Measurements from ENCODE around the gene CD69. TPM values are rescaled to one million over a fixed set of nuclear protein-coding genes. Genes with fewer than 3 reads are reported as not detected.

Gene CD69
- 11.4 TPM for total RNA-seq
- long read RNA-seq, transcript CD69-201 (5 exons, 1,676 nt): major isoform, 8 of 8 reads
- long read RNA-seq, partial matches to known transcripts: 0 of 8 reads
- long read RNA-seq, other reads (novel, unspliced or antisense): 0 of 8 reads

GRCh38 chr12:9760699-9761418, at the start of gene CD69:
Gene CD69, minus strand, starts transcription at chr12:9760901. Its CDS starts 81 bp downstream, at chr12:9760820.
- Histone ChIP-seq H3K9me3 (no peaks in the 10 kb centered on the region), H3K27me3 (ENCODE audit: low read depth) (no peaks in the 10 kb centered on the region), H3K4me3 (peak within 1 kb of the TSS; percentile 48), H3K4me1 (no peaks in the 10 kb centered on the region), H3K27ac (peak within 1 kb of the TSS; percentile 51), H3K36me3 (no peaks in the 10 kb centered on the region)
- intact Hi-C loops (cut with DNase I): no loop called here
- no peak for TF ChIP-seq CTCF (IDR thresholded peaks at IDR 0.05)
- ATAC-seq: peak; percentile 67 to 68
- DNase-seq: no peak

GRCh38 chr12:9809866-9810265, 49.2 kb upstream of the CD69 start:
- Histone ChIP-seq H3K9me3 (no peaks in the 10 kb centered on the region), H3K27me3 (ENCODE audit: low read depth) (peaks cover 10% of the 10 kb centered on the region), H3K4me1 (peaks cover 11% of the 10 kb centered on the region), H3K27ac (no peak overlapping the region), H3K36me3 (no peaks in the 10 kb centered on the region), H3K4me3 (no peak overlapping the region)
- ATAC-seq: no peak
- no peak for DNase-seq
- intact Hi-C loops (cut with DNase I): no loop called here
- TF ChIP-seq CTCF (IDR thresholded peaks at IDR 0.05): no peak

DNA sequence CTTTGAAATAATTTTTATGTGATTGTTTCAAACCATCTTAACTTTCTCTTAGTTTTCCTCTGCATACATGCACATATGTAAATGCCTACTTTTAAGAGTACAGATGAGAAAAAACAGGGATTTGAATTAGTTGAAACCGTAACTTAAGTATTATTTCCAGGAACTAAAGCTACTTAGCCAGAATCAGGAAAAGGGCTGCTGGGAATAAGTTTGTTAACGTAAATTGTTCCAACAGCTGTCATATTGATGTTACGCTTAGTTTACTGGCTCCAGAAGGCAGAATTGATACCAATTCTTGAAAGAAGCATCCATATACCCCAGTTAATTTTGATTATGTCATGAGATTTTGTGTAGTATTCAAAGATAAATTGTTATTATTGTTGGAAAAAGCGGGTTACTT, 48.6 kb upstream of the CD69 start:
- Histone ChIP-seq H3K4me1 (peaks cover 10% of the 10 kb centered on the region), H3K9me3 (no peaks in the 10 kb centered on the region), H3K27me3 (ENCODE audit: low read depth) (peaks cover 10% of the 10 kb centered on the region), H3K27ac (no peak overlapping the region), H3K4me3 (no peak overlapping the region), H3K36me3 (no peaks in the 10 kb centered on the region)
- DNase-seq (no peak), ATAC-seq (no peak)
- intact Hi-C loops (cut with DNase I): no loop called here
- TF ChIP-seq CTCF (IDR thresholded peaks at IDR 0.05): no peak

GRCh38 chr12:9808504-9808903, 47.8 kb upstream of the CD69 start:
- DNase-seq (no peak), ATAC-seq (no peak)
- Histone ChIP-seq H3K4me3 (no peak overlapping the region), H3K9me3 (no peaks in the 10 kb centered on the region), H3K36me3 (no peaks in the 10 kb centered on the region), H3K4me1 (peaks cover 1% of the 10 kb centered on the region), H3K27me3 (ENCODE audit: low read depth) (peaks cover 5% of the 10 kb centered on the region), H3K27ac (no peak overlapping the region)
- intact Hi-C loops (cut with DNase I): no loop called here
- TF ChIP-seq CTCF (IDR thresholded peaks at IDR 0.05): no peak

- Histone ChIP-seq H3K9me3 (no peaks in the 10 kb centered on the region), H3K4me3 (no peak overlapping the region), H3K27ac (no peak overlapping the region), H3K27me3 (ENCODE audit: low read depth) (no peaks in the 10 kb centered on the region), H3K36me3 (no peaks in the 10 kb centered on the region), H3K4me1 (no peaks in the 10 kb centered on the region)
- TF ChIP-seq CTCF (IDR thresholded peaks at IDR 0.05): no peak
- ATAC-seq: no peak
- intact Hi-C loops (cut with DNase I): no loop called here
- no peak for DNase-seq
Observed at GRCh38 chr12:9806714-9807113, 46.0 kb upstream of the CD69 start.

All from lower lobe of right lung (tissue), 2 donors.